ENCODE data around the gene XYLT2. TPM values are rescaled to one million over a fixed set of nuclear protein-coding genes. Genes with fewer than 3 reads are reported as not detected.

The XYLT2 gene
- total and polyA plus RNA-seq, 2 donors (not counting 3 experiments of a cell fraction or from before 2014, with no cell fraction given) = 19.1 to 26.6 TPM

DNA sequence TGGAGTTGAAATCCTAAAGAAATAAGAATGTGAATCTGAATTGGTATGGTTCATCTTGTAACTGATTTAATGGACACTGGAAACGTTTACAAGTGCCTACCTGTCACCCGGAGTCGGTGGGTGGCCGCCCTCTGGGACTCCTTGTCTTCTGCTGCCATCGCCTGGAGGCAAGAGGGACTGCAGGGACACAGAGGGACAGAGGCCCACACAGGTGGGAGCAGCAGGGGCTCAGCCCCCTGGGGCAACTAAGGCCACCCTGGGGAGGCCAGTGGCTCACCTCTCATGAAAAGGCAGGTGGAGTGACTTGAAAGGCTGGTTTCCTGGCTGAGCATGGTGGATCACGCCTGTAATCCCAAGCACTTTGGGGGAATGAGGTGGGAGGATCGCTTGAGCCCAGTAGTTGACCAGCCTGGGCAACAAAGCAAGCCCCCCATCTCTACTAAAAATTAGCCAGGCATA is 48.5 kb upstream of the XYLT2 start:
- TF ChIP-seq FOS (IDR thresholded peaks at IDR 0.05; ENCODE audit: borderline replicate concordance, insufficient read depth, low read length) = no peak
- TF ChIP-seq CTCF (IDR thresholded peaks at IDR 0.05; ENCODE audit: extremely low read depth in 1 of 2, insufficient read depth in 1 of 2, low read depth in 1 of 2, low read length in 2 of 2) = peak; percentile 88 to 91
- no peak overlapping the region for H3K4me2 ChIP-seq (ENCODE audit: insufficient read depth, low read length)
- H3K4me1 ChIP-seq (ENCODE audit: control insufficient read depth, extremely low read depth, insufficient read depth, low read length) = no peaks in the 10 kb centered on the region
- no peak overlapping the region for H3K27ac ChIP-seq (ENCODE audit: insufficient read depth, low read depth, low read length)
- intact Hi-C loops (cut with micrococcal nuclease) = loop anchor here (1.0 kb wide), 4 partner anchors 24 to 203 kb away; no protein-coding TSS in a partner anchor
- H3K27me3 ChIP-seq (ENCODE audit: control insufficient read depth in 2 of 2, insufficient read depth in 2 of 2, low read length in 2 of 2) = no peaks in the 10 kb centered on the region
- dilution Hi-C loops (cut with MboI; ENCODE audit: extremely low pct_ligation_motif_present, low sequenced_read_pairs) = no loop called here
- H4K20me1 ChIP-seq (replicated peaks; ENCODE audit: control insufficient read depth, extremely low read depth, insufficient read depth, low read length) = no peaks in the 10 kb centered on the region
- CTCF ChIA-PET = interaction anchor here (0.7 to 11.7 kb wide), 21 partner anchors 8 to 206 kb away, joined by 3 to 390 read pairs (median 5); partner anchors contain the start of genes COL1A1, PDK2 and TMEM92
- H2AFZ ChIP-seq (ENCODE audit: low read depth, low read length) = no peak overlapping the region
- POLR2A ChIA-PET = no interaction called here
- BruUV-seq (replicated peaks) = no TSS peak
- no peaks in the 10 kb centered on the region for H3K9me3 ChIP-seq (replicated peaks; ENCODE audit: control insufficient read depth, insufficient read depth, low read length)
- H3K9me1 ChIP-seq (replicated peaks; ENCODE audit: control insufficient read depth, extremely low read depth, insufficient read depth, low read length) = no peaks in the 10 kb centered on the region
- DNase-seq (ENCODE audit: low read depth, low spot score) = peak; percentile 56
- no peak overlapping the region for H3K4me3 ChIP-seq (replicated peaks in 1 of 3; ENCODE audit: insufficient read depth in 1 of 3, low read depth in 1 of 3, low read length in 3 of 3)
- peak; percentile 81 for FAIRE-seq
- H3K79me2 ChIP-seq (ENCODE audit: control insufficient read depth, insufficient read depth, low read length) = no peaks in the 10 kb centered on the region
- H3K9ac ChIP-seq (replicated peaks; ENCODE audit: extremely low read depth, insufficient read depth, low read length) = no peak overlapping the region
- no peaks in the 10 kb centered on the region for H3K36me3 ChIP-seq (ENCODE audit: control insufficient read depth in 2 of 2, extremely low read depth in 1 of 2, insufficient read depth in 2 of 2, low read length in 2 of 2)

- no peaks in the 10 kb centered on the region for H3K9me3 ChIP-seq (replicated peaks; ENCODE audit: control insufficient read depth, insufficient read depth, low read length)
- H3K27ac ChIP-seq (ENCODE audit: insufficient read depth, low read depth, low read length) = no peak overlapping the region
- no TSS peak for BruUV-seq (replicated peaks)
- H2AFZ ChIP-seq (ENCODE audit: low read depth, low read length) = no peak overlapping the region
- DNase-seq (ENCODE audit: low read depth, low spot score) (no peak), FAIRE-seq (no peak)
- no peaks in the 10 kb centered on the region for H3K79me2 ChIP-seq (ENCODE audit: control insufficient read depth, insufficient read depth, low read length)
- H4K20me1 ChIP-seq (replicated peaks; ENCODE audit: control insufficient read depth, extremely low read depth, insufficient read depth, low read length) = no peaks in the 10 kb centered on the region
- H3K9me1 ChIP-seq (replicated peaks; ENCODE audit: control insufficient read depth, extremely low read depth, insufficient read depth, low read length) = no peaks in the 10 kb centered on the region
- CTCF ChIA-PET = interaction anchor here (0.6 to 11.7 kb wide), 29 partner anchors 8 to 206 kb away, joined by 3 to 390 read pairs (median 4); partner anchors contain the start of genes COL1A1, PDK2 and TMEM92
- no peak overlapping the region for H3K4me2 ChIP-seq (ENCODE audit: insufficient read depth, low read length)
- POLR2A ChIA-PET = no interaction called here
- dilution Hi-C loops (cut with MboI; ENCODE audit: extremely low pct_ligation_motif_present, low sequenced_read_pairs) = no loop called here
- no peak overlapping the region for H3K4me3 ChIP-seq (replicated peaks in 1 of 3; ENCODE audit: insufficient read depth in 1 of 3, low read depth in 1 of 3, low read length in 3 of 3)
- no peaks in the 10 kb centered on the region for H3K27me3 ChIP-seq (ENCODE audit: control insufficient read depth in 2 of 2, insufficient read depth in 2 of 2, low read length in 2 of 2)
- H3K4me1 ChIP-seq (ENCODE audit: control insufficient read depth, extremely low read depth, insufficient read depth, low read length) = no peaks in the 10 kb centered on the region
- H3K36me3 ChIP-seq (ENCODE audit: control insufficient read depth in 2 of 2, extremely low read depth in 1 of 2, insufficient read depth in 2 of 2, low read length in 2 of 2) = no peaks in the 10 kb centered on the region
- intact Hi-C loops (cut with micrococcal nuclease) = no loop called here
- TF ChIP-seq MAX (IDR thresholded peaks at IDR 0.05; ENCODE audit: insufficient read depth, insufficient read length) = no peak
- TF ChIP-seq GATA2 (IDR thresholded peaks at IDR 0.05; ENCODE audit: insufficient read depth, insufficient read length, low read depth, low read length) = no peak
- TF ChIP-seq MYC (IDR thresholded peaks at IDR 0.05; ENCODE audit: low read depth, low read length) = no peak
- no peak for TF ChIP-seq POLR2AphosphoS5 (IDR thresholded peaks at IDR 0.05; ENCODE audit: insufficient read depth, low read depth, low read length)
- no peak for TF ChIP-seq JUN (IDR thresholded peaks at IDR 0.05; ENCODE audit: borderline replicate concordance, insufficient read depth, insufficient read length, low read depth)
- TF ChIP-seq POLR2A (IDR thresholded peaks at IDR 0.05; ENCODE audit: low read depth, low read length) = no peak
- no peak for TF ChIP-seq CTCF (IDR thresholded peaks at IDR 0.05; ENCODE audit: extremely low read depth in 1 of 2, insufficient read depth in 1 of 2, low read depth in 1 of 2, low read length in 2 of 2)
- no peak for TF ChIP-seq FOS (IDR thresholded peaks at IDR 0.05; ENCODE audit: borderline replicate concordance, insufficient read depth, low read length)
- TF ChIP-seq EZH2 (IDR thresholded peaks at IDR 0.05; ENCODE audit: borderline replicate concordance, low read depth, low read length, severe bottlenecking) = no peak
- no peak overlapping the region for H3K9ac ChIP-seq (replicated peaks; ENCODE audit: extremely low read depth, insufficient read depth, low read length)
Measured at GRCh38 chr17:50298018-50298417, 47.9 kb upstream of the XYLT2 start.
